ENCODE measurements around the gene XPO5.

- TF ChIP-seq CTCF (conservative IDR thresholded peaks at IDR 0.05; ENCODE audit: low read depth in 2 of 2) (no peak), EZH2 (IDR thresholded peaks at IDR 0.05; ENCODE audit: low read depth, unreplicated experiment) (no peak), STAT1 (IDR thresholded peaks at IDR 0.05; ENCODE audit: unreplicated experiment) (no peak), POLR2AphosphoS5 (IDR thresholded peaks at IDR 0.05; ENCODE audit: low read depth) (no peak), EZH2phosphoT487 (IDR thresholded peaks at IDR 0.05; ENCODE audit: unreplicated experiment) (no peak), JUNB (IDR thresholded peaks at IDR 0.05; ENCODE audit: unreplicated experiment) (no peak), CREB1 (CRISPR knock-in tag; IDR thresholded peaks at IDR 0.05; ENCODE audit: low read depth) (no peak), ZNF114 (CRISPR knock-in tag; IDR thresholded peaks at IDR 0.05) (no peak)
- TF ChIP-seq, protein P1, sequence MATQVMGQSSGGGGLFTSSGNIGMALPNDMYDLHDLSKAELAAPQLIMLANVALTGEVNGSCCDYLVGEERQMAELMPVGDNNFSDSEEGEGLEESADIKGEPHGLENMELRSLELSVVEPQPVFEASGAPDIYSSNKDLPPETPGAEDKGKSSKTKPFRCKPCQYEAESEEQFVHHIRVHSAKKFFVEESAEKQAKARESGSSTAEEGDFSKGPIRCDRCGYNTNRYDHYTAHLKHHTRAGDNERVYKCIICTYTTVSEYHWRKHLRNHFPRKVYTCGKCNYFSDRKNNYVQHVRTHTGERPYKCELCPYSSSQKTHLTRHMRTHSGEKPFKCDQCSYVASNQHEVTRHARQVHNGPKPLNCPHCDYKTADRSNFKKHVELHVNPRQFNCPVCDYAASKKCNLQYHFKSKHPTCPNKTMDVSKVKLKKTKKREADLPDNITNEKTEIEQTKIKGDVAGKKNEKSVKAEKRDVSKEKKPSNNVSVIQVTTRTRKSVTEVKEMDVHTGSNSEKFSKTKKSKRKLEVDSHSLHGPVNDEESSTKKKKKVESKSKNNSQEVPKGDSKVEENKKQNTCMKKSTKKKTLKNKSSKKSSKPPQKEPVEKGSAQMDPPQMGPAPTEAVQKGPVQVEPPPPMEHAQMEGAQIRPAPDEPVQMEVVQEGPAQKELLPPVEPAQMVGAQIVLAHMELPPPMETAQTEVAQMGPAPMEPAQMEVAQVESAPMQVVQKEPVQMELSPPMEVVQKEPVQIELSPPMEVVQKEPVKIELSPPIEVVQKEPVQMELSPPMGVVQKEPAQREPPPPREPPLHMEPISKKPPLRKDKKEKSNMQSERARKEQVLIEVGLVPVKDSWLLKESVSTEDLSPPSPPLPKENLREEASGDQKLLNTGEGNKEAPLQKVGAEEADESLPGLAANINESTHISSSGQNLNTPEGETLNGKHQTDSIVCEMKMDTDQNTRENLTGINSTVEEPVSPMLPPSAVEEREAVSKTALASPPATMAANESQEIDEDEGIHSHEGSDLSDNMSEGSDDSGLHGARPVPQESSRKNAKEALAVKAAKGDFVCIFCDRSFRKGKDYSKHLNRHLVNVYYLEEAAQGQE (IDR thresholded peaks at IDR 0.05; ENCODE audit: unreplicated experiment): no peak
- TF ChIP-seq, protein P2, sequence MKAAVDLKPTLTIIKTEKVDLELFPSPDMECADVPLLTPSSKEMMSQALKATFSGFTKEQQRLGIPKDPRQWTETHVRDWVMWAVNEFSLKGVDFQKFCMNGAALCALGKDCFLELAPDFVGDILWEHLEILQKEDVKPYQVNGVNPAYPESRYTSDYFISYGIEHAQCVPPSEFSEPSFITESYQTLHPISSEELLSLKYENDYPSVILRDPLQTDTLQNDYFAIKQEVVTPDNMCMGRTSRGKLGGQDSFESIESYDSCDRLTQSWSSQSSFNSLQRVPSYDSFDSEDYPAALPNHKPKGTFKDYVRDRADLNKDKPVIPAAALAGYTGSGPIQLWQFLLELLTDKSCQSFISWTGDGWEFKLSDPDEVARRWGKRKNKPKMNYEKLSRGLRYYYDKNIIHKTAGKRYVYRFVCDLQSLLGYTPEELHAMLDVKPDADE (IDR thresholded peaks at IDR 0.05): no peak
These were observed 38.0 kb upstream of the XPO5 start for GRCh38 chr6:43613721-43614395.
